ENCODE data around the gene MRFAP1. TPM values are rescaled to one million over a fixed set of nuclear protein-coding genes. Genes with fewer than 3 reads are reported as not detected.

MRFAP1 gene
- total and polyA plus RNA-seq, 10 donors = 133 to 299 (median 219) TPM

GRCh38 chr4:6641164-6641970 is 882 bp downstream of the MRFAP1 start:
- intact Hi-C loops (cut with DNase I; ENCODE audit: low total_unique reads) = loop anchor here (5.0 kb wide), 1 partner anchor 66 kb away; the partner anchor contains the start of gene MRFAP1L1
- peaks cover 0 to 23% (median 19%) of the 10 kb centered on the region in 6 donors for H3K36me3 ChIP-seq
- 0 to 1% (median 1%) methylated on average over 48 to 50 of the region's 50 CpGs for WGBS, 5 donors
- H3K9me3 ChIP-seq = no peaks in the 10 kb centered on the region
- DNase-seq = peak; percentile 91
- no peaks in the 10 kb centered on the region for H3K27me3 ChIP-seq (replicated peaks in 1 of 7)
- H3K4me1 ChIP-seq = peaks cover 17 to 46% (median 35%) of the 10 kb centered on the region in 6 donors
- peak overlapping the region; percentile 95 to 99 (median 98) for H3K27ac ChIP-seq
- peak overlapping the region; percentile 65 to 96 (median 88) for H3K4me3 ChIP-seq
- no peak for TF ChIP-seq CTCF (IDR thresholded peaks at IDR 0.05 in 8 of 11, conservative IDR thresholded peaks at IDR 0.05 in 3 of 11)
- no peak for TF ChIP-seq POLR2AphosphoS5 (IDR thresholded peaks at IDR 0.05)
- TF ChIP-seq POLR2A (IDR thresholded peaks at IDR 0.05) = no peak

- H3K36me3 ChIP-seq = peaks cover 0 to 23% (median 19%) of the 10 kb centered on the region in 6 donors
- peak overlapping the region; percentile 65 to 96 (median 88) for H3K4me3 ChIP-seq
- H3K4me1 ChIP-seq = peaks cover 17 to 46% (median 35%) of the 10 kb centered on the region in 6 donors
- DNase-seq = no peak
- TF ChIP-seq POLR2A (IDR thresholded peaks at IDR 0.05) = no peak
- TF ChIP-seq POLR2AphosphoS5 (IDR thresholded peaks at IDR 0.05) = no peak
- no peak for TF ChIP-seq CTCF (IDR thresholded peaks at IDR 0.05 in 8 of 11, conservative IDR thresholded peaks at IDR 0.05 in 3 of 11)
- no peaks in the 10 kb centered on the region for H3K27me3 ChIP-seq (replicated peaks in 1 of 7)
- intact Hi-C loops (cut with DNase I; ENCODE audit: low total_unique reads) = loop anchor here (5.0 kb wide), 1 partner anchor 65 kb away; the partner anchor contains the start of gene MRFAP1L1
- H3K27ac ChIP-seq = peak overlapping the region; percentile 95 to 99 (median 98)
- no peaks in the 10 kb centered on the region for H3K9me3 ChIP-seq
- WGBS, 5 donors = 50 to 63% (median 58%) methylated on average over 5 of the region's 5 CpGs
Measured at GRCh38 chr4:6641971-6642320, 1.5 kb downstream of the MRFAP1 start.

GRCh38 chr4:6643141-6643847 is 2.8 kb downstream of the MRFAP1 start:
- H3K9me3 ChIP-seq = no peaks in the 10 kb centered on the region
- intact Hi-C loops (cut with DNase I; ENCODE audit: low total_unique reads) = loop anchor here (5.0 kb wide), 1 partner anchor 64 kb away; the partner anchor contains the start of gene MRFAP1L1
- H3K27ac ChIP-seq = peak overlapping the region in 7 of 8 donors; percentile 52 to 99 (median 95)
- peaks cover 0 to 23% (median 19%) of the 10 kb centered on the region in 6 donors for H3K36me3 ChIP-seq
- H3K4me1 ChIP-seq = peaks cover 17 to 46% (median 37%) of the 10 kb centered on the region in 6 donors
- TF ChIP-seq POLR2AphosphoS5 (IDR thresholded peaks at IDR 0.05) (peak in 1 of 3 donors; percentile 43), POLR2A (IDR thresholded peaks at IDR 0.05) (peak in 1 of 3 donors; percentile 4), CTCF (IDR thresholded peaks at IDR 0.05 in 8 of 11, conservative IDR thresholded peaks at IDR 0.05 in 3 of 11) (no peak)
- peak overlapping the region in 3 of 8 donors; percentile 79 to 96 (median 92) for H3K4me3 ChIP-seq
- DNase-seq = no peak
- WGBS, 5 donors = 70 to 79% (median 78%) methylated on average over 7 to 8 of the region's 8 CpGs
- H3K27me3 ChIP-seq (replicated peaks in 1 of 7) = no peaks in the 10 kb centered on the region
